ENCODE data around the gene ST7. TPM values are rescaled to one million over a fixed set of nuclear protein-coding genes. Genes with fewer than 3 reads are reported as not detected.

The ST7 gene
- total and polyA plus RNA-seq, 2 of the 13 experiments (the other 11 are each of a cell fraction or from before 2014, with no cell fraction given): 17.3 to 23.5 TPM

DNA sequence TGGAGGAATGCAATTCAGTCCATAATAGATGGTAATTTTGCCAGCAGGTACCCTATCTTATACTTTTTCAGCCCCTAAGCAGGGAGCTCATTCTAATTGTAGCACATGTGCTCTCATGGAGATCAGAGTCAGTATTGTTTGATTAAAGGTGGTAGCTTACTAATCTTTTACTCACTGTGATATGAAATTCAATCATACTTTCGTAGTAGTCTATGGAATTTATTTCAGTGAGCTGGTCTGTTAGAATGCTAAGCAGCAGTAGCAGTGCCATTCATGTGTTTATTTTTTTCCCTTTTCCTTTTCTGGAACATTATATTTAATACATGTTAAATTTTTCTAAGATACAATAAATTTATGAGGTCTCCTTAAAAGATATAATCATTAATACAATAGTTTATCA is 109.0 kb downstream of the ST7 start:
- no peaks in the 10 kb centered on the region; a peak in 1 of 5 replicates for H3K27me3 ChIP-seq (ENCODE audit: control insufficient read depth in 1 of 2, insufficient read depth in 2 of 2, low read length in 2 of 2)
- no peak overlapping the region for H2AFZ ChIP-seq (ENCODE audit: low read length)
- BruUV-seq (replicated peaks): no TSS peak
- intact Hi-C loops (cut with micrococcal nuclease; ENCODE audit: unreplicated experiment): no loop called here
- H3K36me3 ChIP-seq (replicated peaks in 1 of 2; ENCODE audit: control insufficient read depth in 1 of 2, insufficient read depth in 2 of 2, low read length in 2 of 2): no peaks in the 10 kb centered on the region
- no peak overlapping the region for H3K27ac ChIP-seq (ENCODE audit: extremely low read length, insufficient read depth, low read length)
- no peak for TF ChIP-seq NFE2 (CRISPR knock-in tag; IDR thresholded peaks at IDR 0.05)
- TF ChIP-seq ZNF3 (CRISPR knock-in tag; IDR thresholded peaks at IDR 0.05): no peak
- TF ChIP-seq ZBTB37 (CRISPR knock-in tag; IDR thresholded peaks at IDR 0.05): no peak
- TF ChIP-seq, protein P1, sequence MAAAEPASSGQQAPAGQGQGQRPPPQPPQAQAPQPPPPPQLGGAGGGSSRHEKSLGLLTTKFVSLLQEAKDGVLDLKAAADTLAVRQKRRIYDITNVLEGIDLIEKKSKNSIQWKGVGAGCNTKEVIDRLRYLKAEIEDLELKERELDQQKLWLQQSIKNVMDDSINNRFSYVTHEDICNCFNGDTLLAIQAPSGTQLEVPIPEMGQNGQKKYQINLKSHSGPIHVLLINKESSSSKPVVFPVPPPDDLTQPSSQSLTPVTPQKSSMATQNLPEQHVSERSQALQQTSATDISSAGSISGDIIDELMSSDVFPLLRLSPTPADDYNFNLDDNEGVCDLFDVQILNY (CRISPR knock-in tag; conservative IDR thresholded peaks at IDR 0.05): no peak
- TF ChIP-seq, protein P2, sequence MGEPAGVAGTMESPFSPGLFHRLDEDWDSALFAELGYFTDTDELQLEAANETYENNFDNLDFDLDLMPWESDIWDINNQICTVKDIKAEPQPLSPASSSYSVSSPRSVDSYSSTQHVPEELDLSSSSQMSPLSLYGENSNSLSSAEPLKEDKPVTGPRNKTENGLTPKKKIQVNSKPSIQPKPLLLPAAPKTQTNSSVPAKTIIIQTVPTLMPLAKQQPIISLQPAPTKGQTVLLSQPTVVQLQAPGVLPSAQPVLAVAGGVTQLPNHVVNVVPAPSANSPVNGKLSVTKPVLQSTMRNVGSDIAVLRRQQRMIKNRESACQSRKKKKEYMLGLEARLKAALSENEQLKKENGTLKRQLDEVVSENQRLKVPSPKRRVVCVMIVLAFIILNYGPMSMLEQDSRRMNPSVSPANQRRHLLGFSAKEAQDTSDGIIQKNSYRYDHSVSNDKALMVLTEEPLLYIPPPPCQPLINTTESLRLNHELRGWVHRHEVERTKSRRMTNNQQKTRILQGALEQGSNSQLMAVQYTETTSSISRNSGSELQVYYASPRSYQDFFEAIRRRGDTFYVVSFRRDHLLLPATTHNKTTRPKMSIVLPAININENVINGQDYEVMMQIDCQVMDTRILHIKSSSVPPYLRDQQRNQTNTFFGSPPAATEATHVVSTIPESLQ (CRISPR knock-in tag; conservative IDR thresholded peaks at IDR 0.05): no peak
- no peak for TF ChIP-seq KLF12 (CRISPR knock-in tag; IDR thresholded peaks at IDR 0.05; ENCODE audit: borderline replicate concordance)
- TF ChIP-seq AHR (CRISPR knock-in tag; IDR thresholded peaks at IDR 0.05): no peak
- no peak for TF ChIP-seq SMAD3 (CRISPR knock-in tag; IDR thresholded peaks at IDR 0.05)
- no peak for TF ChIP-seq ZNF614 (CRISPR knock-in tag; IDR thresholded peaks at IDR 0.05; ENCODE audit: borderline replicate concordance)
- TF ChIP-seq MAFF (IDR thresholded peaks at IDR 0.05; ENCODE audit: low read depth, low read length): no peak
- no peak for TF ChIP-seq ZFP37 (CRISPR knock-in tag; IDR thresholded peaks at IDR 0.05; ENCODE audit: borderline replicate concordance)
- no peak for TF ChIP-seq JUNB (CRISPR knock-in tag; IDR thresholded peaks at IDR 0.05; ENCODE audit: borderline replicate concordance)
- TF ChIP-seq, protein P3, sequence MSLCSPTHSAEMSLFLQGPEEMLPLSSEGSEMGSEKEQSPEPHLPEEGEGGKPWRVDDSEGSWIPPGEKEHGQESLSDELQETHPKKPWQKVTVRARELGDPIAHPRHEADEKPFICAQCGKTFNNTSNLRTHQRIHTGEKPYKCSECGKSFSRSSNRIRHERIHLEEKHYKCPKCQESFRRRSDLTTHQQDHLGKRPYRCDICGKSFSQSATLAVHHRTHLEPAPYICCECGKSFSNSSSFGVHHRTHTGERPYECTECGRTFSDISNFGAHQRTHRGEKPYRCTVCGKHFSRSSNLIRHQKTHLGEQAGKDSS (CRISPR knock-in tag; IDR thresholded peaks at IDR 0.05; ENCODE audit: borderline replicate concordance, low read depth): no peak
- TF ChIP-seq, protein P4, sequence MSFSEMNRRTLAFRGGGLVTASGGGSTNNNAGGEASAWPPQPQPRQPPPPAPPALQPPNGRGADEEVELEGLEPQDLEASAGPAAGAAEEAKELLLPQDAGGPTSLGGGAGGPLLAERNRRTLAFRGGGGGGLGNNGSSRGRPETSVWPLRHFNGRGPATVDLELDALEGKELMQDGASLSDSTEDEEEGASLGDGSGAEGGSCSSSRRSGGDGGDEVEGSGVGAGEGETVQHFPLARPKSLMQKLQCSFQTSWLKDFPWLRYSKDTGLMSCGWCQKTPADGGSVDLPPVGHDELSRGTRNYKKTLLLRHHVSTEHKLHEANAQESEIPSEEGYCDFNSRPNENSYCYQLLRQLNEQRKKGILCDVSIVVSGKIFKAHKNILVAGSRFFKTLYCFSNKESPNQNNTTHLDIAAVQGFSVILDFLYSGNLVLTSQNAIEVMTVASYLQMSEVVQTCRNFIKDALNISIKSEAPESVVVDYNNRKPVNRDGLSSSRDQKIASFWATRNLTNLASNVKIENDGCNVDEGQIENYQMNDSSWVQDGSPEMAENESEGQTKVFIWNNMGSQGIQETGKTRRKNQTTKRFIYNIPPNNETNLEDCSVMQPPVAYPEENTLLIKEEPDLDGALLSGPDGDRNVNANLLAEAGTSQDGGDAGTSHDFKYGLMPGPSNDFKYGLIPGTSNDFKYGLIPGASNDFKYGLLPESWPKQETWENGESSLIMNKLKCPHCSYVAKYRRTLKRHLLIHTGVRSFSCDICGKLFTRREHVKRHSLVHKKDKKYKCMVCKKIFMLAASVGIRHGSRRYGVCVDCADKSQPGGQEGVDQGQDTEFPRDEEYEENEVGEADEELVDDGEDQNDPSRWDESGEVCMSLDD (CRISPR knock-in tag; IDR thresholded peaks at IDR 0.05; ENCODE audit: borderline replicate concordance): no peak
- TF ChIP-seq MAFK (conservative IDR thresholded peaks at IDR 0.05 in 1 of 2, IDR thresholded peaks at IDR 0.05 in 1 of 2; ENCODE audit: low read length in 2 of 2): no peak
- no peak for TF ChIP-seq SRSF4 (IDR thresholded peaks at IDR 0.05; ENCODE audit: low read depth, low read length, poor library complexity, severe bottlenecking)
- no peak for TF ChIP-seq NCOA5 (CRISPR knock-in tag; IDR thresholded peaks at IDR 0.05)
- no peak for TF ChIP-seq TP53 (CRISPR knock-in tag; conservative IDR thresholded peaks at IDR 0.05)
- TF ChIP-seq ZNF354B (CRISPR knock-in tag; IDR thresholded peaks at IDR 0.05): no peak
- WGBS (ENCODE audit: low lambda C conversion rate): 97% methylated on average over 1 of the region's 1 CpG
- H4K20me1 ChIP-seq (ENCODE audit: insufficient read depth, low read length): no peaks in the 10 kb centered on the region
- H3K4me2 ChIP-seq (ENCODE audit: low read depth, low read length): no peak overlapping the region
- ChIA-PET POLR2A (no interaction called here), CTCF (ENCODE audit: low intra/inter-chr PET ratio, low total read pairs) (no interaction called here)
- in situ Hi-C loops (cut with HindIII; ENCODE audit: extremely low pct_ligation_motif_present, low pct_unique_long_range_greater_than_20kb): no loop called here
- no peak overlapping the region for H3K9ac ChIP-seq (ENCODE audit: insufficient read depth, low read depth, low read length)
- no peak overlapping the region for H3K4me3 ChIP-seq (replicated peaks in 1 of 3; ENCODE audit: insufficient read depth in 1 of 3, low read depth in 2 of 3, low read length in 3 of 3)
- DNase-seq (ENCODE audit: low spot score) (no peak), FAIRE-seq (no peak), ATAC-seq (no peak)
- H3K79me2 ChIP-seq (ENCODE audit: insufficient read depth, low read length): no peaks in the 10 kb centered on the region
- no peaks in the 10 kb centered on the region for H3K4me1 ChIP-seq (ENCODE audit: insufficient read depth, low read length)
- H3K9me3 ChIP-seq (ENCODE audit: low read length): no peaks in the 10 kb centered on the region
